ENCODE results near the gene INPP5D. TPM values are rescaled to one million over a fixed set of nuclear protein-coding genes. Genes with fewer than 3 reads are reported as not detected.

INPP5D gene
- total and polyA plus RNA-seq, 2 of the 8 experiments (the other 6 are each of a cell fraction or from before 2014, with no cell fraction given) = 4.5 to 7.1 TPM

DNA sequence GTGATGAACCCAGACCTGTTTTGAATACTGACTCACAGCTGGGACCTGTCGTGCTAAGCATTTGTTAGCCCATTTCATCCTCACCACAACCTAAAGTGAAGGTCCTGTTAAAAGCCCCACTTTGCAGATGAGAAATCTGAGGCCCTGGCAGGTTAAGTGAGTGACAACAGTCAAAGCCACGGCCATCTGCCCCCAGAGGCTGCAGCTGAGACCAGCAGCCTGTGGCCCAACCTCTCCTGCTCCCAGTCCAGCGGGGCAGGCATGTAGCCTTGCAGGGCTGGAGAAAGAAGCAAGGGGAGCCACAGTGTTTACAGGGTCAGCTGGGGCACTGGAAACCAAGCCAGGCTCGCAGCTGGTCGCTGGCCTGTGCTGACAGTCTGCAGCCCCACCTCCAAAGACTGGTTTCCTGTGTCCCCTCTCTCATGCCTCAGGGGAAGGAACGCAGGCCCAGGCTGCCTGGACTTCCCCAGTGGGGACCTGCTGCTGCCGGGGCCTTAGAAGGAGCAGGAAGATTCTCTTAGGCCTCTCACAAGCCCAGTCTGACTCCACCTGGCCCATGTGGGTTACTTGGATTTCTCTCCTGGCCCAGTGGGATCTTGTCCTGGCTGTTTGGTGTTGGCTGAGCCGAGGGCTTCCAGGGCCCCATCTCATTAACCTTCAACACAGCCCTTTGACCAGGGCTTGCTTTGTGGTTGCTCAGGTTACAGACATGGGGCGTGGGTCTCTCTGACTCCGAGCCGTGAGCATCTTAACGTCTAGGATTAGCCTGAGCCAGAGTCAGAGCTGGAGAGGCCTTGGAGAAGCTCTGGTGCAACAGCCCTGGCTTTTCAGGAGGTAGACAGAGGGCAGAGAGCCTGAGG lies 1.7 kb downstream of the INPP5D start (continued):
- TF ChIP-seq, protein P1, sequence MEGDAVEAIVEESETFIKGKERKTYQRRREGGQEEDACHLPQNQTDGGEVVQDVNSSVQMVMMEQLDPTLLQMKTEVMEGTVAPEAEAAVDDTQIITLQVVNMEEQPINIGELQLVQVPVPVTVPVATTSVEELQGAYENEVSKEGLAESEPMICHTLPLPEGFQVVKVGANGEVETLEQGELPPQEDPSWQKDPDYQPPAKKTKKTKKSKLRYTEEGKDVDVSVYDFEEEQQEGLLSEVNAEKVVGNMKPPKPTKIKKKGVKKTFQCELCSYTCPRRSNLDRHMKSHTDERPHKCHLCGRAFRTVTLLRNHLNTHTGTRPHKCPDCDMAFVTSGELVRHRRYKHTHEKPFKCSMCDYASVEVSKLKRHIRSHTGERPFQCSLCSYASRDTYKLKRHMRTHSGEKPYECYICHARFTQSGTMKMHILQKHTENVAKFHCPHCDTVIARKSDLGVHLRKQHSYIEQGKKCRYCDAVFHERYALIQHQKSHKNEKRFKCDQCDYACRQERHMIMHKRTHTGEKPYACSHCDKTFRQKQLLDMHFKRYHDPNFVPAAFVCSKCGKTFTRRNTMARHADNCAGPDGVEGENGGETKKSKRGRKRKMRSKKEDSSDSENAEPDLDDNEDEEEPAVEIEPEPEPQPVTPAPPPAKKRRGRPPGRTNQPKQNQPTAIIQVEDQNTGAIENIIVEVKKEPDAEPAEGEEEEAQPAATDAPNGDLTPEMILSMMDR (IDR thresholded peaks at IDR 0.05; ENCODE audit: control extremely low read depth in 1 of 3, insufficient read depth in 1 of 3, low read depth in 1 of 3, low read length in 3 of 3) = peak; percentile 41 to 57 (median 43)
- TF ChIP-seq KDM1A (IDR thresholded peaks at IDR 0.05; ENCODE audit: borderline replicate concordance, low read length) (0 out of 2 replicates have a peak, but pooled peaks have one; percentile 19), SP1 (IDR thresholded peaks at IDR 0.05; ENCODE audit: low read depth, low read length) (no peak), RAD21 (IDR thresholded peaks at IDR 0.05 in 1 of 2, conservative IDR thresholded peaks at IDR 0.05 in 1 of 2; ENCODE audit: low read depth in 2 of 2, low read length in 2 of 2) (peak in 1 of 2 experiments; percentile 32; a peak in 1 of 4 replicates), KDM4A (IDR thresholded peaks at IDR 0.05; ENCODE audit: low read depth, low read length, severe bottlenecking) (no peak), KDM5A (IDR thresholded peaks at IDR 0.05; ENCODE audit: low read length) (no peak), CTBP2 (IDR thresholded peaks at IDR 0.05; ENCODE audit: borderline replicate concordance, insufficient read depth, insufficient read length, low read length) (no peak), TAF7 (optimal IDR thresholded peaks at IDR 0.05; ENCODE audit: borderline replicate concordance, low read depth, low read length) (no peak), GABPA (IDR thresholded peaks at IDR 0.05; ENCODE audit: borderline replicate concordance, insufficient read depth, low read length) (no peak), TCF12 (IDR thresholded peaks at IDR 0.05; ENCODE audit: low read depth, low read length) (no peak)

Data from H1 (cell line).